ENCODE data around the gene DNAH7. TPM values are rescaled to one million over a fixed set of nuclear protein-coding genes. Genes with fewer than 3 reads are reported as not detected.

DNAH7 gene
- total RNA-seq, 6 experiments from 2014 or later: 0.12 to 0.35 (median 0.26) TPM

DNA sequence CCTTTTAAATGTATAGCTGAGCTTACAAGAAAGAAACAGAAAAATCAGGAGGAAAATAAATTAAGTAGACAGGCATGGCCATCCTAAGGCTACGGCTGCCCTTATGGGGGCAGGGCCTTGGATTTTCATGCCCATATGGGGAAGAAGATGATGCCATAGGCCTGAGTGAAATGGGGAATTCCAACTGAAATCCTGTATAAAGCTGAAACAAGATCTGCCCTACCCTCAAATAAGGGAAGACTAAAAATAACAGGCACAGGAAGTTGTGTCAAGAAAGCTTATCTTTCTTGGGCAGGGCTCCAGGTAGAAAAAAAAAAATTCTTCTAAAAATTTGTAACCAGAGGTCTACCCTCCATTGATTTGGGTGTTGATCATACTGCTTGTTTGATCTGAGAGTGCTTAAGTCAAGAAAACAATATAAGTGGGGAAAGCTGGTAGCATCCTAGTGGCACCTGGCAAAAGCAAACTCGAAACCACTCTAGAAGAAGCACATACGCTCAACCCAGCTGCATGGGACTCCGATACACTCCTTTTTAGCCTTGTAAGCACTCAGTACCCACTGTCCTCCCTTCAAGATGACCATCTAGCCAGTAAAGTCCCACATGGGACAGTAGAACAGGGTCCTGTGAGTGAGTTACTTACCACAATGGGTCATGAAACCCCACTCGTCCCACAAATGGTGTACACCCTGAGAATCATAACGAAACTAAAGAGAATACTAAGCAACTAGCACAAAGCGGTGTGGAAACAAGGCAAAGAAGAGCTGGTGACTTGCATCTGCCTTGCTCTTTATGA, 22.3 kb downstream of the DNAH7 start:
- intact Hi-C loops (cut with DNase I): no loop called here
- H3K27ac ChIP-seq: no peak overlapping the region
- TF ChIP-seq POLR2A (IDR thresholded peaks at IDR 0.05): no peak
- TF ChIP-seq, protein P1, sequence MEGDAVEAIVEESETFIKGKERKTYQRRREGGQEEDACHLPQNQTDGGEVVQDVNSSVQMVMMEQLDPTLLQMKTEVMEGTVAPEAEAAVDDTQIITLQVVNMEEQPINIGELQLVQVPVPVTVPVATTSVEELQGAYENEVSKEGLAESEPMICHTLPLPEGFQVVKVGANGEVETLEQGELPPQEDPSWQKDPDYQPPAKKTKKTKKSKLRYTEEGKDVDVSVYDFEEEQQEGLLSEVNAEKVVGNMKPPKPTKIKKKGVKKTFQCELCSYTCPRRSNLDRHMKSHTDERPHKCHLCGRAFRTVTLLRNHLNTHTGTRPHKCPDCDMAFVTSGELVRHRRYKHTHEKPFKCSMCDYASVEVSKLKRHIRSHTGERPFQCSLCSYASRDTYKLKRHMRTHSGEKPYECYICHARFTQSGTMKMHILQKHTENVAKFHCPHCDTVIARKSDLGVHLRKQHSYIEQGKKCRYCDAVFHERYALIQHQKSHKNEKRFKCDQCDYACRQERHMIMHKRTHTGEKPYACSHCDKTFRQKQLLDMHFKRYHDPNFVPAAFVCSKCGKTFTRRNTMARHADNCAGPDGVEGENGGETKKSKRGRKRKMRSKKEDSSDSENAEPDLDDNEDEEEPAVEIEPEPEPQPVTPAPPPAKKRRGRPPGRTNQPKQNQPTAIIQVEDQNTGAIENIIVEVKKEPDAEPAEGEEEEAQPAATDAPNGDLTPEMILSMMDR (IDR thresholded peaks at IDR 0.05): no peak

DNA sequence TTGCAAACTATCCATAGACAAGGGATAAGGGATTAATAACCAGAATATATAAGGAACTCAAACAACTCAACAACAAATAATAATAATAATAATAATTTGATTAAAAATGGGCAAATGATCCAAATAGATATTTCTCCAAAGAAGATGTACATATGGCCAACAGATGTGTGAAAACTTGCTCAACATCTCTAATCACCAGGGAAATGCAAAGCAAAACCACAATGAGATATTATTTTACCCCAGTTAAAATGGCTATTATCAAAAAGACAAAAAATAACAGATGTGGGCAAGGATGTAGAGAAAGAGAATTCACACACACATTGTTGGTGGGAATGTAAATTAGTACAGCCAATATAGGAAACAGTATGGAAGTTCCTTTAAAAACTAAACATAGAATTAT, 26.9 kb downstream of the DNAH7 start:
- ATAC-seq: no peak
- intact Hi-C loops (cut with DNase I): no loop called here
- H3K4me3 ChIP-seq: no peak overlapping the region
- TF ChIP-seq, protein P1 (IDR thresholded peaks at IDR 0.05): no peak
- TF ChIP-seq POLR2A (IDR thresholded peaks at IDR 0.05): no peak
- H3K27ac ChIP-seq: no peak overlapping the region
- DNase-seq: no peak
- no peaks in the 10 kb centered on the region for H3K36me3 ChIP-seq
- no peaks in the 10 kb centered on the region for H3K27me3 ChIP-seq
- H3K9me3 ChIP-seq: no peaks in the 10 kb centered on the region
- no peaks in the 10 kb centered on the region for H3K4me1 ChIP-seq

More for the DNA sequence above, 22.3 kb downstream of the DNAH7 start:
- Histone ChIP-seq H3K4me1 (no peaks in the 10 kb centered on the region), H3K4me3 (no peak overlapping the region), H3K27me3 (no peaks in the 10 kb centered on the region), H3K36me3 (no peaks in the 10 kb centered on the region), H3K9me3 (no peaks in the 10 kb centered on the region)
- DNase-seq (no peak), ATAC-seq (no peak)
- 56% methylated on average over 5 of the region's 7 CpGs for WGBS (ENCODE audit: insufficient coverage, low coverage, low lambda C conversion rate, missing lambda C conversion rate)

DNA sequence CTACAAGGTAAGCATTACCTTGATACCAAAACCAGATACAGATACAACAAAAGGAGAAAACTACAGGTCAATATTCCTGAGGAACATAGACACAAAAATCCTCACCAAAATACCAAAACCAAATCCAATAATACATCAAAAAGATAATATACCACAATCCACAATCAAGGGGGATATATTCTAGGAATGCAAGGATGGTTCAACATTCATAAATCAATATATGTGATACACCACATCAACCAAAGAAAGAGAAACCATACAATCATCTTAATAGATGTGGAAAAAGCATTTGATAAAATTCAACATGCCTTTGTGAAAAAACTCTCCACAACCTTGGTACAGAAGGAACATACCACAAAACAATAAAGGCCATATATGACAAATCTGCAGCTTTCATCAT, 28.4 kb downstream of the DNAH7 start:
- H3K4me1 ChIP-seq: no peaks in the 10 kb centered on the region
- no peaks in the 10 kb centered on the region for H3K27me3 ChIP-seq
- ATAC-seq (no peak), DNase-seq (no peak)
- no peaks in the 10 kb centered on the region for H3K36me3 ChIP-seq
- TF ChIP-seq, protein P1 (IDR thresholded peaks at IDR 0.05): no peak
- no peak for TF ChIP-seq POLR2A (IDR thresholded peaks at IDR 0.05)
- no peak overlapping the region for H3K4me3 ChIP-seq
- intact Hi-C loops (cut with DNase I): no loop called here
- H3K9me3 ChIP-seq: no peaks in the 10 kb centered on the region
- no peak overlapping the region for H3K27ac ChIP-seq

DNA sequence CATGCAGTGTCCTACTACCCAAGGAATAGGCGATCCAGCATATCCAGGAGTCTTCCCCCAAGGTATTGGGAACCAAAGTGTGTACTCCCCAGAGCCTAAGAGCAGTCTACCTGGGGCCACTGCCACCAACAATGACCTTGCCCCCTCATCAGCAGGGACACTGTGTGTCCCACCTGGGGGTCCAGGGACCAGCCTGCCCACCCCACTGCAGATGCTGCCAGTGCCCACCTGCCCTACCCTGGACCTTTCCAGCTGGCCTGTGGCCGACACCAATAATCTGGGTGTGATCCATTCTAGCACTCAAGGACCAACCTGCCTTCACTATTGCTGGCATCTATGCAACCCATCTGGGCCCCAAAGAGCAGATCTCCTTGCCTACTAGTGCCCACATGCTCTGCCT, 32.2 kb downstream of the DNAH7 start:
- Histone ChIP-seq H3K27me3 (no peaks in the 10 kb centered on the region), H3K27ac (no peak overlapping the region), H3K4me3 (no peak overlapping the region), H3K9me3 (no peaks in the 10 kb centered on the region), H3K4me1 (no peaks in the 10 kb centered on the region), H3K36me3 (no peaks in the 10 kb centered on the region)
- DNase-seq (no peak), ATAC-seq (no peak)
- no CpG with 5 or more reads among the region's 2 CpGs for WGBS (ENCODE audit: insufficient coverage, low coverage, low lambda C conversion rate, missing lambda C conversion rate)
- no peak for TF ChIP-seq POLR2A (IDR thresholded peaks at IDR 0.05)
- TF ChIP-seq, protein P1 (IDR thresholded peaks at IDR 0.05): no peak
- intact Hi-C loops (cut with DNase I): no loop called here

DNA sequence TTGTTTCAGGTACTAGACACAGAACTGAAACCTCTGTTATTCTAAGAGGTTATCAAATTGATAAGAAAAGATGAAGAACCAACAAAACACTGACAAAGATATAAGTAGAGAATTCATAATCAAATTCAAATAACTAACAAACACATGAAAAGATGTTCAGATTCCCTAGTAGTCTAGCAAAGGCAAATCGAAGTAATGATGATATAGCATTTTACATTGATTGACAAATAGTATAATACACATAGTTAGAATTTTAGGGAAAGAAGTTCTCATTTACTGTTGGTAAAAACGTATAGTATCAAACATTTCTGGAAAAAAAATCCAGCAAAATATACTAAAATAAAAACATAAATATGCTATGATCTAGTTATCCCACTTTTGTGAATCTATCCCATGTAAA, 50.6 kb downstream of the DNAH7 start:
- no peaks in the 10 kb centered on the region for H3K4me1 ChIP-seq
- H3K27me3 ChIP-seq: no peaks in the 10 kb centered on the region
- TF ChIP-seq, protein P1 (IDR thresholded peaks at IDR 0.05): no peak
- TF ChIP-seq POLR2A (IDR thresholded peaks at IDR 0.05): no peak
- H3K27ac ChIP-seq: no peak overlapping the region
- DNase-seq (no peak), ATAC-seq (no peak)
- H3K9me3 ChIP-seq: no peaks in the 10 kb centered on the region
- intact Hi-C loops (cut with DNase I): no loop called here
- no peaks in the 10 kb centered on the region for H3K36me3 ChIP-seq
- H3K4me3 ChIP-seq: no peak overlapping the region
- 38% methylated on average over 2 of the region's 2 CpGs for WGBS (ENCODE audit: insufficient coverage, low coverage, low lambda C conversion rate, missing lambda C conversion rate)
